Astrocyte of the cerebellum (primary cell): ENCODE measurements around the gene S100A10.

Experiments used
- DNase-seq: peaks from one replicate; pipeline ENCODE4 v3.0.0-alpha.2; 2011; ENCODE audit warnings: low read depth
- H3K4me3 ChIP-seq: 2 replicates; pipeline ENCODE4 v1.5.1; 2011; ENCODE audit warnings: mild to moderate bottlenecking, low read depth, low read length, moderate library complexity
- CTCF ChIP-seq: IDR thresholded peaks from 2 replicates; pipeline ENCODE4 v1.5.1; 2012; ENCODE audit warnings: low read length, low read depth, moderate library complexity, mild to moderate bottlenecking; ENCODE audit errors: missing control alignments
- in situ Hi-C: cut with HindIII; loops from 2 replicates; pipeline ENCODE4 v1.10.0; 2017; ENCODE audit warnings: low sequenced_read_pairs

S100A10 gene

GRCh38 chr1:151942882-151943281 lies 50.8 kb downstream of the S100A10 start:
- H3K4me3 ChIP-seq = no peak overlapping the region
- no peak for DNase-seq
- in situ Hi-C loops = no loop called here
- TF ChIP-seq CTCF = no peak

GRCh38 chr1:151940541-151940940 lies 53.1 kb downstream of the S100A10 start:
- TF ChIP-seq CTCF = no peak
- DNase-seq = no peak
- H3K4me3 ChIP-seq = no peak overlapping the region
- in situ Hi-C loops = no loop called here

- in situ Hi-C loops = no loop called here
- no peak for TF ChIP-seq CTCF
- DNase-seq = no peak
- no peak overlapping the region for H3K4me3 ChIP-seq
Measured at GRCh38 chr1:151939779-151940178, 53.9 kb downstream of the S100A10 start.

GRCh38 chr1:151939141-151939540 lies 54.5 kb downstream of the S100A10 start:
- TF ChIP-seq CTCF = no peak
- no peak overlapping the region for H3K4me3 ChIP-seq
- no peak for DNase-seq
- in situ Hi-C loops = no loop called here

GRCh38 chr1:151936653-151937052 lies 57.0 kb downstream of the S100A10 start:
- in situ Hi-C loops = no loop called here
- no peak overlapping the region for H3K4me3 ChIP-seq
- no peak for TF ChIP-seq CTCF
- DNase-seq = no peak

GRCh38 chr1:151935894-151936602 lies 57.6 kb downstream of the S100A10 start:
- no peak for TF ChIP-seq CTCF
- no peak overlapping the region for H3K4me3 ChIP-seq
- in situ Hi-C loops = no loop called here
- no peak for DNase-seq
